Tibial artery (tissue), 4 donors: Measurements from ENCODE around the gene ZFP64.

Experiments used
- DNase-seq, 2 donors: peaks; one replicate each; pipeline ENCODE4 v3.0.0-alpha.2; 2019
- H3K27ac ChIP-seq, 2 donors: fragments of 200-600 bp; sonication (generic) in 1 of 2; 1 replicate in 1 of 2; 2 replicates in 1 of 2; pipeline ENCODE4 v1.5.1; 2018 to 2019; ENCODE audit warnings: mild to moderate bottlenecking in 1 of 2
- H3K27me3 ChIP-seq, 2 donors: fragments of 200-600 bp; sonication (generic) in 1 of 2; one replicate each; pipeline versions ENCODE4 v1.5.1 to v1.6.0; 2016 to 2019
- H3K36me3 ChIP-seq, 3 donors: fragments of 200-600 bp; sonication (generic) in 2 of 3; one replicate each; pipeline ENCODE4 v1.5.1; 2016 to 2019; ENCODE audit warnings: mild to moderate bottlenecking in 2 of 3
- H3K4me1 ChIP-seq, 4 donors: fragments of 200-600 bp; sonication (generic) in 2 of 4; 1 replicate in 3 of 4; 2 replicates in 1 of 4; pipeline ENCODE4 v1.5.1; 2016 to 2019
- H3K4me3 ChIP-seq, 2 donors: fragments of 200-600 bp; sonication (generic) in 1 of 2; 1 replicate in 1 of 2; 2 replicates in 1 of 2; pipeline ENCODE4 v1.5.1; 2018 to 2019; ENCODE audit warnings: mild to moderate bottlenecking in 2 of 2
- H3K9me3 ChIP-seq, 3 donors: fragments of 200-600 bp; sonication (generic) in 1 of 3; one replicate each; pipeline ENCODE4 v1.5.1; 2016 to 2019
- intact Hi-C: fragments of 100-400 bp; cut with DNase I; formaldehyde crosslinking; loops from one replicate; pipeline ENCODE4 v1.15.0; 2023; ENCODE audit warnings: low total_unique reads
- TF ChIP-seq, protein P1 (sequence below), 2 experiments: fragments of 200-600 bp in 1 of 2; fragments of 450-650 bp in 1 of 2; IDR thresholded peaks; one replicate each; pipeline ENCODE4 v1.5.1; 2017 to 2019; ENCODE audit warnings: antibody characterized with exemption in 2 of 2, mild to moderate bottlenecking in 1 of 2, moderate library complexity in 1 of 2

ZFP64 gene

DNA sequence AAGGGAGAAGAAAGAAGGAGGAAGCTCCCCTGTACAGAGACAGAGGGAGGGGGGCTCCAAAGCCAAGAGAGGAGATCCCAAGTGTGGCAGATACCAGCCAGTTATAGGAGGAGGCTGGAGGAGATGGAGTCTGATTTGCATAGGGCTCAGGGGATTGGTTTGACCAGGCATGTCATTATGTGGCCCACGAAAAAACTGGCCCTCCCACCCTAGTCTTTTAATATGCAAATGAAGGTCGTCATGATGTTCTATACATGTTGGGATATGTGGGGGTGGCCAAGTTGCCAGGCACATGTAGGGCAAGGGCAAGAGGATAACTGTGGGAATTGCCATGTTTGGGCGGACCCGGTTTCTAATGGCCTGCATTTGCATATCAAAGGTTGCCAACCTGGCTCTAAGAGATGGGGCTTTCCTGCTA, 17.6 kb upstream of the ZFP64 start:
- Histone ChIP-seq H3K4me3 (no peak overlapping the region), H3K9me3 (peaks cover 0 to 8% (median 0%) of the 10 kb centered on the region in 3 donors), H3K4me1 (no peaks in the 10 kb centered on the region), H3K36me3 (no peaks in the 10 kb centered on the region), H3K27me3 (peaks cover 0 to 11% of the 10 kb centered on the region in 2 donors), H3K27ac (no peak overlapping the region)
- TF ChIP-seq, protein P1, sequence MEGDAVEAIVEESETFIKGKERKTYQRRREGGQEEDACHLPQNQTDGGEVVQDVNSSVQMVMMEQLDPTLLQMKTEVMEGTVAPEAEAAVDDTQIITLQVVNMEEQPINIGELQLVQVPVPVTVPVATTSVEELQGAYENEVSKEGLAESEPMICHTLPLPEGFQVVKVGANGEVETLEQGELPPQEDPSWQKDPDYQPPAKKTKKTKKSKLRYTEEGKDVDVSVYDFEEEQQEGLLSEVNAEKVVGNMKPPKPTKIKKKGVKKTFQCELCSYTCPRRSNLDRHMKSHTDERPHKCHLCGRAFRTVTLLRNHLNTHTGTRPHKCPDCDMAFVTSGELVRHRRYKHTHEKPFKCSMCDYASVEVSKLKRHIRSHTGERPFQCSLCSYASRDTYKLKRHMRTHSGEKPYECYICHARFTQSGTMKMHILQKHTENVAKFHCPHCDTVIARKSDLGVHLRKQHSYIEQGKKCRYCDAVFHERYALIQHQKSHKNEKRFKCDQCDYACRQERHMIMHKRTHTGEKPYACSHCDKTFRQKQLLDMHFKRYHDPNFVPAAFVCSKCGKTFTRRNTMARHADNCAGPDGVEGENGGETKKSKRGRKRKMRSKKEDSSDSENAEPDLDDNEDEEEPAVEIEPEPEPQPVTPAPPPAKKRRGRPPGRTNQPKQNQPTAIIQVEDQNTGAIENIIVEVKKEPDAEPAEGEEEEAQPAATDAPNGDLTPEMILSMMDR (IDR thresholded peaks at IDR 0.05): no peak
- intact Hi-C loops: no loop called here
- no peak for DNase-seq

DNA sequence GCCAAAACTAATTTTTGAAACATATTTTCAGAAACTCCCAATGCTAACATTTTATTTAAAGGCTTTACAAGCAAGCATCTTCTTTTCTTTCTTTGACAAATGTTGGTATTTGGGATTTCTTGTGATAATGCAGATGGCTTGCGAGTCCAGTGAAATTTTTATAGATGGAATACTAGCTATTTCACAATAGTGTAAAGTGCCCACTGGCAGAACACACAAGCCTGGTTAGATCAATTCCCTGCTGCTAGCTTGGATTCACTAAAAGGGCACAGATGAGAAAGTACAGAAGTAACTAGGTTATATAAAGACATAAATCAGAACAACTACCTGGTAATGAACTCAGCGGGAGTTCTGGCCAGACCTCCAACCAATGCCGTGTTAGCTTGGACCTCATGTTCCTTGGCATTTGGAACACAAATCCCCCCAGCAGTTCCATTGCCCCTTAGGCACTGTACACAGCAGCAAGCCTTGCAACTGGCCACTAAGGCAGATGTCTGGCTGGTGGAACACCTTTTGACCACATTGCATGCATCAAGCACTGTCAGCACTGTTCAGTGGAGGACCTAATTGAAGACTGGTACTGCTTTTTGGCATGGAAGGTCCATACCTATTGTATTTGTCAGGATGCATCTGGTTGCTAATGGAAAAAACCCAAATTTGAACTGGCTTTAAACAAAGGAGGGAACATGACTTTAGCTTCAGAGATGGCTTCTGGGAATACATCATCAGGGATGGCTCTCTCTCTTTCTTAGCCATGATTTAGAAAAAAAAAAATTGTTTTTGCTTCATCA, 15.6 kb upstream of the ZFP64 start:
- H3K27me3 ChIP-seq: peaks cover 0 to 12% of the 10 kb centered on the region in 2 donors
- H3K36me3 ChIP-seq: no peaks in the 10 kb centered on the region
- H3K4me1 ChIP-seq: no peaks in the 10 kb centered on the region
- no peak overlapping the region for H3K27ac ChIP-seq
- H3K4me3 ChIP-seq: no peak overlapping the region
- H3K9me3 ChIP-seq: no peaks in the 10 kb centered on the region
- TF ChIP-seq, protein P1 (IDR thresholded peaks at IDR 0.05): no peak
- intact Hi-C loops: no loop called here
- no peak for DNase-seq

DNA sequence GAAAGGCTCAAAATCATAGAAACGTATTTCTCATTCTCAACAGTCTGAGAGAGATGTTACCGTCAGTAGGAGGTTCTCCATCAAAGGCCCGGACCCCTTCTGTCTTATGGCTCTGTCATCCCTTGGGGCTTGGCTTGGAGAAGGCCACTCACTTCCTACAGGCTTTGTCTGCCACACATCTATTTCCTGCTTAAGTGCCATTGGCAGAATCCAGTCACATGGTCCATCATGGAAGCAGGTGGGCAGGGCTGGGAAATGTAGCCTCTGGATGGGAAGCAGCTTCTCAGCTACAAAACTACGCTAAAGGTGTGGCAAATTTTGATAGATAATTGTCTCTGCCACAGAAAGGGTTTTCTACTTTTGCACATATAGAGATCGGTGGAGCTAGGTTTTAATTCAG, 12.6 kb upstream of the ZFP64 start:
- H3K27ac ChIP-seq: no peak overlapping the region
- no peaks in the 10 kb centered on the region for H3K9me3 ChIP-seq
- no peaks in the 10 kb centered on the region for H3K36me3 ChIP-seq
- H3K4me3 ChIP-seq: no peak overlapping the region
- H3K4me1 ChIP-seq: no peaks in the 10 kb centered on the region
- intact Hi-C loops: no loop called here
- TF ChIP-seq, protein P1 (IDR thresholded peaks at IDR 0.05): no peak
- no peak for DNase-seq
- peaks cover 0 to 12% of the 10 kb centered on the region in 2 donors for H3K27me3 ChIP-seq

DNA sequence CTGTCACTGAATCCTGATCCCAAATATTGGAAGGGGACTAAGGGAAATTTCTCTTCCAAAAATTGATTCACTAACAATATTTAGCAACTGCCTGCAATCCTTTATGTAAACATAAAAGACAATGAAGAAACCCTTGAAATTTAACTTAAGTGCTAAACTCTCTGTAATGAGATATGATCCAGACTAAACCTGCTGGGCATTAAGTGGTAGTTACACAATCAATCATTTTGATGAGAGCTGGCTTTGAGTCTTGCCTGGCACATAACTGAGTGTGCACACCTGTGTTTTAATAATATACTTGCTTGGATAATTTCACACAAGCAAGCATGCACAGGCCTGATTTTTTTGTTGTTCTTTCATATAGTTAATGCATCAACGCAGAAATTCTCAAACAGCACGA, 9.8 kb upstream of the ZFP64 start:
- Histone ChIP-seq H3K27ac (no peak overlapping the region), H3K9me3 (no peaks in the 10 kb centered on the region), H3K36me3 (no peaks in the 10 kb centered on the region), H3K4me3 (no peak overlapping the region), H3K27me3 (peaks cover 0 to 3% of the 10 kb centered on the region in 2 donors), H3K4me1 (no peaks in the 10 kb centered on the region)
- TF ChIP-seq, protein P1 (IDR thresholded peaks at IDR 0.05): no peak
- no peak for DNase-seq
- intact Hi-C loops: no loop called here

DNA sequence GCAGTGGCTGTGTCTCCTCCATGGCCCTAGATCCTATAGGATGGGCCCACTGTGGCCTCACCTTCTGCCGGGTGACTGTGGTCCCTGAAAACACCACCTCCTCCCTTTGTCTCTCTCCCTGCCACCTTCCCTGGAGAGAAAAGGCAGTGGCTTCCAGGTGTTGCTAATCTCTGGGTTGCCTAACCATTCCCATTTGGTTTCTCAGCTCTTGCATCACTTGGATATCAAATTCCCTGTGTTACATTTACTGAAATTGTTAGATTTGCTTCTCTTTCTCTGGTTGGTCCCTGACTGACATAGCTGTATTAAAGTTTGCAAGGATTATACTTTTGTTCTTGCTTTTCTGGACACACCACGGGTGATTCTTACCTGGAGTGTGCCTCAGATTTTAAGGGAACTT, 9.3 kb upstream of the ZFP64 start:
- no peaks in the 10 kb centered on the region for H3K9me3 ChIP-seq
- peaks cover 0 to 3% of the 10 kb centered on the region in 2 donors for H3K27me3 ChIP-seq
- no peaks in the 10 kb centered on the region for H3K36me3 ChIP-seq
- no peaks in the 10 kb centered on the region for H3K4me1 ChIP-seq
- DNase-seq: no peak
- H3K4me3 ChIP-seq: no peak overlapping the region
- intact Hi-C loops: no loop called here
- H3K27ac ChIP-seq: no peak overlapping the region
- TF ChIP-seq, protein P1 (IDR thresholded peaks at IDR 0.05): no peak
